ENCODE measurements around the gene ZBTB44. TPM values are rescaled to one million over a fixed set of nuclear protein-coding genes. Genes with fewer than 3 reads are reported as not detected.

Gene ZBTB44
- total RNA-seq, 2 donors from 2014 or later = 26.1 to 35.5 TPM

GRCh38 chr11:130278151-130278550 is 36.6 kb downstream of the ZBTB44 start:
- Histone ChIP-seq H3K36me3 (no peaks in the 10 kb centered on the region), H3K4me3 (no peak overlapping the region), H3K4me1 (no peaks in the 10 kb centered on the region), H3K9me3 (no peaks in the 10 kb centered on the region), H3K27me3 (no peaks in the 10 kb centered on the region), H3K27ac (no peak overlapping the region), H3K9ac (ENCODE audit: low read depth in 2 of 2, low read length in 2 of 2) (no peak overlapping the region)
- intact Hi-C loops (cut with DNase I) = no loop called here
- no peak for DNase-seq
- TF ChIP-seq CTCF (IDR thresholded peaks at IDR 0.05) = no peak

DNA sequence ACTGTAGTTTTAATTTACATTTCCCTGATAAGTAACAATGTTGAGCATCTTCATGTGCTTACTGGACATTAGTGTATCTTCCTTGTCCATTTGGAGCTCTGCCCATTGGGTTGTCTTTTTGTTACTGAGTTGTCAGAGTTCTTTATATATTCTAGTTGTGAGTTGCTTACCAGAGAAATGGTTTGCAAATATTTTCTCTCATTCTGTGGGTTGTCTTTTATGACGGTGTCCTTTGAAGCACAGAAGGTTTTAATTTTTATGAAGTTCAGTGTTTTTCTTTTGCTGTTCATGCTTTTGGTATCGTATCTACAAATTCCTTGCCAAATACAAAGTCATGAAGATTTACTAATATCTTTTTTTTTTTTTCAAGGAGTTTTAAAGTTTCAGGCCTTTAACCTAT is 42.4 kb downstream of the ZBTB44 start:
- H3K9ac ChIP-seq (ENCODE audit: low read depth in 2 of 2, low read length in 2 of 2) = no peak overlapping the region
- H3K27ac ChIP-seq = no peak overlapping the region
- H3K4me1 ChIP-seq = no peaks in the 10 kb centered on the region
- H3K27me3 ChIP-seq = no peaks in the 10 kb centered on the region
- intact Hi-C loops (cut with DNase I) = no loop called here
- H3K36me3 ChIP-seq = no peaks in the 10 kb centered on the region
- DNase-seq = no peak
- no peak for TF ChIP-seq CTCF (IDR thresholded peaks at IDR 0.05)
- H3K4me3 ChIP-seq = no peak overlapping the region
- no peaks in the 10 kb centered on the region for H3K9me3 ChIP-seq

- H3K9ac ChIP-seq (ENCODE audit: low read depth in 2 of 2, low read length in 2 of 2) = no peak overlapping the region
- H3K4me3 ChIP-seq = no peak overlapping the region
- H3K27me3 ChIP-seq = no peaks in the 10 kb centered on the region
- H3K9me3 ChIP-seq = no peaks in the 10 kb centered on the region
- TF ChIP-seq CTCF (IDR thresholded peaks at IDR 0.05) = no peak
- no peaks in the 10 kb centered on the region for H3K4me1 ChIP-seq
- intact Hi-C loops (cut with DNase I) = no loop called here
- DNase-seq = no peak
- no peak overlapping the region for H3K27ac ChIP-seq
- no peaks in the 10 kb centered on the region for H3K36me3 ChIP-seq
Measured at GRCh38 chr11:130269326-130269943, 45.3 kb downstream of the ZBTB44 start.

DNA sequence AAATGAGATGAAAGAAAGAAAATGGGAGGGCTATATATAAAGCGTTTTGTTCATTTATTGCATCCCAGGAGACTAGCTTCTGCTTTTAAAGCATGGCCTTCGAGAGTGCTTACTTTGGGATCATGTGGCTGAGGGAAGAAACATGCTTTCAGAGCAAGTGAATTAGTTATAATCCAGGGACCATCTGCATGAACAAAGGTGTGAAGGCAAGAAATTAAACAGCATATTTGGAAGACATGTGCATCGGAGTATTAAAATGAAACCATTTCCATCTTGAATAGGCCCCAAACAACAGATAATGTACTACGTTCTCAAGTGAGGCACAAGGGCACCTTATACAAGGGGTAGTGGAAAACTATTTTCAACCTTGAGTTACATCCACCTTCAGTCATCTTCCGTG is 51.4 kb downstream of the ZBTB44 start:
- H3K36me3 ChIP-seq = no peaks in the 10 kb centered on the region
- H3K9me3 ChIP-seq = no peaks in the 10 kb centered on the region
- no peaks in the 10 kb centered on the region for H3K4me1 ChIP-seq
- intact Hi-C loops (cut with DNase I) = no loop called here
- no peak for TF ChIP-seq CTCF (IDR thresholded peaks at IDR 0.05)
- H3K27ac ChIP-seq = no peak overlapping the region
- H3K4me3 ChIP-seq = no peak overlapping the region
- no peak for DNase-seq
- no peak overlapping the region for H3K9ac ChIP-seq (ENCODE audit: low read depth in 2 of 2, low read length in 2 of 2)
- H3K27me3 ChIP-seq = no peaks in the 10 kb centered on the region

GRCh38 chr11:130262424-130262823 is 52.3 kb downstream of the ZBTB44 start:
- H3K36me3 ChIP-seq = no peaks in the 10 kb centered on the region
- TF ChIP-seq CTCF (IDR thresholded peaks at IDR 0.05) = no peak
- no peak overlapping the region for H3K9ac ChIP-seq (ENCODE audit: low read depth in 2 of 2, low read length in 2 of 2)
- no peaks in the 10 kb centered on the region for H3K27me3 ChIP-seq
- H3K9me3 ChIP-seq = no peaks in the 10 kb centered on the region
- H3K27ac ChIP-seq = no peak overlapping the region
- H3K4me1 ChIP-seq = no peaks in the 10 kb centered on the region
- intact Hi-C loops (cut with DNase I) = no loop called here
- H3K4me3 ChIP-seq = no peak overlapping the region
- DNase-seq = no peak

Measured in colonic mucosa (tissue), 4 donors.